B cell (primary cell): ENCODE data around the gene HSBP1L1. TPM values are rescaled to one million over a fixed set of nuclear protein-coding genes. Genes with fewer than 3 reads are reported as not detected.

ENCODE experiments used
- ATAC-seq: fragments of 200-7000 bp; cut with Tn5 transposase; one replicate; pipeline ENCODE4 v1.10.0; 2021; ENCODE audit warnings: low read depth, mild to moderate bottlenecking, moderate number of reproducible peaks, moderate library complexity
- CTCF ChIA-PET: fragments of 350-600 bp; sonication (Branson Sonifier 250); formaldehyde crosslinking; loops from one replicate; lab custom pipeline; 2021; ENCODE audit warnings: antibody characterized with exemption, inconsistent platforms; lab: Charles Lee
- POLR2A ChIA-PET: fragments of 350-600 bp; sonication (Branson Sonifier 250); formaldehyde crosslinking; loops from one replicate; lab custom pipeline; 2021; ENCODE audit warnings: antibody characterized with exemption; lab: Charles Lee
- DNase-seq: peaks from one replicate; pipeline ENCODE4 v3.0.0; 2013
- H2AFZ ChIP-seq: 2 replicates; pipeline ENCODE4 v1.6.1; 2012; ENCODE audit warnings: mild to moderate bottlenecking, low read depth, low read length; ENCODE audit not compliant: insufficient read depth, poor library complexity, severe bottlenecking
- H3K27ac ChIP-seq, 2 donors: 1 replicate in 1 of 2; 2 replicates in 1 of 2; pipeline ENCODE4 v1.5.1; 2012 to 2013; ENCODE audit warnings: low read length in 2 of 2, mild to moderate bottlenecking in 2 of 2, moderate library complexity in 1 of 2
- H3K27me3 ChIP-seq, 4 experiments: fragments of 200-600 bp in 1 of 4; sonication (generic) in 1 of 4; replicated peaks in 1 of 4; 1 replicate in 2 of 4; 2 replicates in 2 of 4; pipeline versions ENCODE4 v1.6.1 to v1.7.0; 2013 to 2016; ENCODE audit warnings: low read length in 3 of 4, mild to moderate bottlenecking in 2 of 4, mixed read lengths in 1 of 4, moderate library complexity in 1 of 4; ENCODE audit not compliant: insufficient read depth in 4 of 4, control insufficient read depth in 3 of 4; ENCODE audit errors: control extremely low read depth in 1 of 4
- H3K36me3 ChIP-seq, 2 experiments: replicated peaks in 1 of 2; 1 replicate in 1 of 2; 2 replicates in 1 of 2; pipeline versions ENCODE4 v1.6.1 to v1.7.1; 2013; ENCODE audit warnings: low read length in 1 of 2; ENCODE audit not compliant: insufficient read depth in 2 of 2, control insufficient read depth in 1 of 2; ENCODE audit errors: control extremely low read depth in 1 of 2, extremely low read depth in 1 of 2
- H3K4me1 ChIP-seq, 2 donors: fragments of 200-600 bp in 1 of 2; sonication (generic) in 1 of 2; 1 replicate in 1 of 2; 2 replicates in 1 of 2; pipeline versions ENCODE4 v1.5.1 to v1.6.1; 2013 to 2017; ENCODE audit warnings: low read length in 2 of 2; ENCODE audit not compliant: control insufficient read depth in 2 of 2, insufficient read depth in 2 of 2
- H3K4me2 ChIP-seq: replicated peaks from 2 replicates; pipeline ENCODE3; 2012; ENCODE audit warnings: mild to moderate bottlenecking, low read depth, low read length; ENCODE audit not compliant: poor library complexity, severe bottlenecking
- H3K4me3 ChIP-seq, 5 experiments: fragments of 200-600 bp in 1 of 5; sonication (generic) in 1 of 5; 1 replicate in 3 of 5; 2 replicates in 2 of 5; pipeline versions ENCODE4 v1.5.1 to v1.7.0; 2011 to 2016; ENCODE audit warnings: low read length in 4 of 5, mild to moderate bottlenecking in 4 of 5, low read depth in 2 of 5, control low read depth in 1 of 5, moderate library complexity in 1 of 5; ENCODE audit not compliant: insufficient read depth in 1 of 5; ENCODE audit errors: control extremely low read depth in 1 of 5, extremely low read depth in 1 of 5
- H3K79me2 ChIP-seq: fragments of 200-600 bp; sonication (generic); one replicate; pipeline ENCODE4 v1.6.0; 2016; ENCODE audit warnings: low read length; ENCODE audit not compliant: control insufficient read depth, insufficient read depth
- H3K9ac ChIP-seq: fragments of 200-600 bp; sonication (generic); 2 replicates; pipeline ENCODE4 v1.6.1; 2017; ENCODE audit warnings: mild to moderate bottlenecking, low read length, moderate library complexity
- H3K9me3 ChIP-seq, 3 donors: one replicate each; pipeline versions ENCODE4 v1.6.1 to v1.7.1; 2013; ENCODE audit warnings: low read length in 2 of 3; ENCODE audit not compliant: control insufficient read depth in 2 of 3, insufficient read depth in 1 of 3; ENCODE audit errors: control extremely low read depth in 1 of 3
- H4K20me1 ChIP-seq: 2 replicates; pipeline ENCODE4 v1.6.0; 2012; ENCODE audit warnings: mild to moderate bottlenecking, low read length; ENCODE audit not compliant: insufficient read depth, control insufficient read depth, poor library complexity, severe bottlenecking
- H3K27ac Mint-ChIP-seq: one replicate; pipeline ENCODE4 v1.8.0; 2021; ENCODE audit warnings: mixed read lengths
- H3K27me3 Mint-ChIP-seq: one replicate; pipeline ENCODE4 v1.8.0; 2021; ENCODE audit warnings: mixed read lengths
- H3K4me1 Mint-ChIP-seq: one replicate; pipeline ENCODE4 v1.8.0; 2021; ENCODE audit warnings: mixed read lengths
- H3K4me3 Mint-ChIP-seq: one replicate; pipeline ENCODE4 v1.8.0; 2021; ENCODE audit warnings: mixed read lengths
- H3K9me3 Mint-ChIP-seq: one replicate; pipeline ENCODE4 v1.8.0; 2022; ENCODE audit warnings: mixed read lengths; ENCODE audit not compliant: insufficient read depth
- EZH2 ChIP-seq: IDR thresholded peaks from 2 replicates; pipeline ENCODE4 v1.6.1; 2012; ENCODE audit warnings: borderline replicate concordance, low read depth, mild to moderate bottlenecking, moderate library complexity, low read length; ENCODE audit not compliant: insufficient read depth, poor library complexity, severe bottlenecking
- WGBS: methylation state at CpG from one replicate; pipeline ENCODE4 v1.1.5; 2013; ENCODE audit warnings: missing lambda C conversion rate; ENCODE audit not compliant: insufficient coverage; 5-methylcytosine and 5-hydroxymethylcytosine counted together
- intact Hi-C: fragments of 100-400 bp; cut with micrococcal nuclease; formaldehyde crosslinking; loops from one replicate; pipeline ENCODE4 v1.10.0; 2022
- polyA plus RNA-seq: library from polyadenylated mRNA; depleted of rRNA; stranded (reverse); fragments of >200 nt; gene quantifications from 2 replicates; pipeline ENCODE4 v1.2.3, GENCODE V29; 2012
- total RNA-seq, 2 donors: library from RNA; stranded (reverse); fragments of 120-200 nt in 1 of 2; gene quantifications; 1 replicate in 1 of 2; 2 replicates in 1 of 2; pipeline versions ENCODE4 v1.2.3 to v1.2.4, GENCODE V29; 2013 to 2022
- TF ChIP-seq, protein P1 (sequence below): fragments of 200-600 bp; IDR thresholded peaks from one replicate; pipeline ENCODE4 v1.8.0; 2022; ENCODE audit warnings: antibody characterized with exemption, mild to moderate bottlenecking

HSBP1L1 gene
- total and polyA plus RNA-seq, 2 donors (not counting 1 experiment from before 2014, with no cell fraction given) = 4.6 to 7.2 TPM

DNA sequence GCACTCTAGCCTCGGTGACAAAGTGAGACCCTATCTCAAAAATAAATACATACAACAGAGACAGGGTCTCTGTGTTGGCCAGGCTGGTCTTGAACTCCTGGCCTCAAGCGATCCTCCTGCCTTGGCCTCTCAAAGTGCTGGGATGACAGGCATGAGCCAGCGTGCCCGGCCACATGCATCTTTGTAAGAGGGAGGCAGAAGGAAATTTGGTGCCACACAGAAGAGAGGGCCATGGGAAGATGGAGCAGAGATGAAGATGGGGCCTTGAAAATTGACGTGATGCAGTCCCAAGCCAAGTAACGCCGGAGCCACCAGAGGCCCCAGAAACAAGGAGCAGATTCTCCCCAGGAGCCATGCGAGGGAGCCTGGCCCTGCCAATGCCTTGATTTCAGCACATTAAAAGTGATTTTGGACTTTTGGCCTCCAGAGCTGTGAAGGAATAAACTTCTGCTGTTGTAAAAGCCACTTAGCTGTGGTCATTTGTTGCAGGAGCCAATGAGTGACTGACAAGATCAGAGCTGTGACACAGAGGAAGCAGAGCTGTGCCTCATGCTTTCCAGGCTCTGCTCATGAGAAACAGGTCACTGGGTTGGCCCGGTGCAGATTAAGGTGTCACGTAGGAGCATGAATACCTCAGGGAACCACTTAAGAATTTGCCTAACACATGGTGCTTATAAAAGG is 10.3 kb upstream of the HSBP1L1 start:
- H3K27me3 ChIP-seq = no peaks in the 10 kb centered on the region
- H3K4me3 ChIP-seq = no peak overlapping the region
- no peaks in the 10 kb centered on the region for H3K9me3 ChIP-seq
- H3K4me1 Mint-ChIP-seq = peaks cover 15% of the 10 kb centered on the region
- peaks cover 15 to 20% of the 10 kb centered on the region in 2 donors for H3K4me1 ChIP-seq
- no peak overlapping the region for H3K9ac ChIP-seq
- WGBS = 82% methylated on average over 9 of the region's 10 CpGs
- H3K9me3 Mint-ChIP-seq = no peaks in the 10 kb centered on the region
- no peaks in the 10 kb centered on the region for H3K27me3 Mint-ChIP-seq
- CTCF ChIA-PET = no interaction called here
- peaks cover 0 to 1% of the 10 kb centered on the region in 2 experiments for H3K36me3 ChIP-seq
- TF ChIP-seq, protein P1, sequence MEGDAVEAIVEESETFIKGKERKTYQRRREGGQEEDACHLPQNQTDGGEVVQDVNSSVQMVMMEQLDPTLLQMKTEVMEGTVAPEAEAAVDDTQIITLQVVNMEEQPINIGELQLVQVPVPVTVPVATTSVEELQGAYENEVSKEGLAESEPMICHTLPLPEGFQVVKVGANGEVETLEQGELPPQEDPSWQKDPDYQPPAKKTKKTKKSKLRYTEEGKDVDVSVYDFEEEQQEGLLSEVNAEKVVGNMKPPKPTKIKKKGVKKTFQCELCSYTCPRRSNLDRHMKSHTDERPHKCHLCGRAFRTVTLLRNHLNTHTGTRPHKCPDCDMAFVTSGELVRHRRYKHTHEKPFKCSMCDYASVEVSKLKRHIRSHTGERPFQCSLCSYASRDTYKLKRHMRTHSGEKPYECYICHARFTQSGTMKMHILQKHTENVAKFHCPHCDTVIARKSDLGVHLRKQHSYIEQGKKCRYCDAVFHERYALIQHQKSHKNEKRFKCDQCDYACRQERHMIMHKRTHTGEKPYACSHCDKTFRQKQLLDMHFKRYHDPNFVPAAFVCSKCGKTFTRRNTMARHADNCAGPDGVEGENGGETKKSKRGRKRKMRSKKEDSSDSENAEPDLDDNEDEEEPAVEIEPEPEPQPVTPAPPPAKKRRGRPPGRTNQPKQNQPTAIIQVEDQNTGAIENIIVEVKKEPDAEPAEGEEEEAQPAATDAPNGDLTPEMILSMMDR = no peak
- TF ChIP-seq EZH2 = no peak
- ATAC-seq (no peak), DNase-seq (no peak)
- H3K4me2 ChIP-seq = no peak overlapping the region
- H3K79me2 ChIP-seq = peaks cover 22% of the 10 kb centered on the region
- peak overlapping the region; percentile 70 for H3K4me3 Mint-ChIP-seq
- POLR2A ChIA-PET = no interaction called here
- intact Hi-C loops = loop anchor here (5.0 kb wide), 1 partner anchor 193 kb away; no protein-coding TSS in a partner anchor
- no peak overlapping the region for H3K27ac ChIP-seq
- no peak overlapping the region for H2AFZ ChIP-seq
- H4K20me1 ChIP-seq = peaks cover 15% of the 10 kb centered on the region
- no peak overlapping the region for H3K27ac Mint-ChIP-seq

DNA sequence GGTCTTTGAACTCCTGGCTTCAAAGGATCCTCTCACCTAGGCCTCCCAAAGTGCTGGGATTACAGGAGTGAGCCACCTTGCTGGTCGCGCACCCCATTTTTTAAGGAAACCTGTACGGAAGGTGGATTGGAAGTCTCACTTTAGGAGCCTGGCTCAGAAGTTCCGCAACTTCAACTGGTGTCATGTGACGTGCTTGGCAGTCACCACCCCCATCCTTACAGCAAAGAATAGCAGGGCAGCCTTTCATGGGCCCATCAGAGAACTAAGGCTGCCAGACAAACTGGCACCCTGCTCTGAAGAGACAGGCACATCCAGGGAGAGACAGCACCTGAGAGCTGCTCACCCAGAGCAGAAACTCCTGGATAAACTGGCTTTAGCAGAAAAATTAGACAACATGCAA is 9.7 kb upstream of the HSBP1L1 start:
- H3K9me3 Mint-ChIP-seq = no peaks in the 10 kb centered on the region
- no peak for DNase-seq
- peaks cover 8 to 16% of the 10 kb centered on the region in 2 donors for H3K4me1 ChIP-seq
- no peak overlapping the region for H3K27ac ChIP-seq
- H3K4me3 ChIP-seq = no peak overlapping the region
- H3K9ac ChIP-seq = no peak overlapping the region
- no peak overlapping the region for H3K4me2 ChIP-seq
- intact Hi-C loops = loop anchor here (5.0 kb wide), 1 partner anchor 193 kb away; no protein-coding TSS in a partner anchor
- H4K20me1 ChIP-seq = peaks cover 8% of the 10 kb centered on the region
- TF ChIP-seq, protein P1 = no peak
- TF ChIP-seq EZH2 = no peak
- peaks cover 10% of the 10 kb centered on the region for H3K4me1 Mint-ChIP-seq
- no peak for ATAC-seq
- H3K27me3 Mint-ChIP-seq = no peaks in the 10 kb centered on the region
- peaks cover 15% of the 10 kb centered on the region for H3K79me2 ChIP-seq
- WGBS = 80% methylated on average over 1 of the region's 5 CpGs
- H3K27ac Mint-ChIP-seq = no peak overlapping the region
- ChIA-PET CTCF (no interaction called here), POLR2A (interaction anchor here (0.6 kb wide), 1 partner anchor 31 kb away, joined by 4 read pairs; no protein-coding TSS in a partner anchor)
- H3K9me3 ChIP-seq = no peaks in the 10 kb centered on the region
- H3K4me3 Mint-ChIP-seq = no peak overlapping the region
- no peaks in the 10 kb centered on the region for H3K27me3 ChIP-seq
- H2AFZ ChIP-seq = no peak overlapping the region
- no peaks in the 10 kb centered on the region for H3K36me3 ChIP-seq
